ENCODE measurements around the gene STX18. TPM values are rescaled to one million over a fixed set of nuclear protein-coding genes. Genes with fewer than 3 reads are reported as not detected.
"Not testable (repeated sequence)": the region's sequence is repeated elsewhere in the genome, so short reads cannot be mapped to it uniquely, and the experiment has no call there.

The STX18 gene
- total RNA-seq, 1 donor from 2014 or later = 26.4 TPM

DNA sequence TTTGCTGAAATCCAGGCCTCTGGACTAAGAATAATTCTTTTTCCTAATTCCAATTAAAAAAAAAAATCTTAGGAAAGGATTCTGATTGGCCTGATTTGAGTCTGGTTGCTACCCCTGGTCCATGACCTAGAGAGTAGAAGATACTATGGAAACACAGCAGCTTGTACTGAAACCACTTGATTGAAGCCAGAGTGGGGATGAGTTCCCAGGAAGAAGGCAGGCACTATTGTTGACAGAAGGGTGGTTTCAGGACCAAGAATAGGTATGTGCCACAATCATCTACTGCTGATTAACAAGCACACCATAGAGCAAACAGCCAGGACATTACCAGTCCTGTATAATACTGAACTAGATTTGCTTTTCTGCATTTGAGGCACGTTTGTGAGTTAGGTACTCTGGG lies 29.6 kb downstream of the STX18 start:
- DNase-seq (ENCODE audit: extremely low read depth, low read depth, low spot score) = no peak

DNA sequence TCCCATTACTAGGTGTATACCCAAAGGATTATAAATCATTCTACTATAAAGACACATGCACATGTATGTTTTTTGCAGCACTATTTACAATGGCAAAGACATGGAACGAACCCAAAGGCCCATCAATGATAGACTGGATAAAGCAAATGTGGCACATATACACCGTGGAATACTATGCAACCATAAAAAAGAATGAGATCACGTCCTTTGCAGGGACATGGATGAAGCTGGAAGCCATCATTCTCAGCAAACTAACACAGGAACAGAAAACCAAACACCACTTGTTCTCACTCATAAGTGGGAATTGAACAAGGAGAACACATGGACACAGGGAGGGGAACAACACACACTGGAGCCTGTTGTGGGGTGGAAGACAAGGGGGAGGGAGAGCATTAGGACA lies 31.2 kb downstream of the STX18 start:
- DNase-seq (ENCODE audit: extremely low read depth, low read depth, low spot score) = not testable (repeated sequence)

DNA sequence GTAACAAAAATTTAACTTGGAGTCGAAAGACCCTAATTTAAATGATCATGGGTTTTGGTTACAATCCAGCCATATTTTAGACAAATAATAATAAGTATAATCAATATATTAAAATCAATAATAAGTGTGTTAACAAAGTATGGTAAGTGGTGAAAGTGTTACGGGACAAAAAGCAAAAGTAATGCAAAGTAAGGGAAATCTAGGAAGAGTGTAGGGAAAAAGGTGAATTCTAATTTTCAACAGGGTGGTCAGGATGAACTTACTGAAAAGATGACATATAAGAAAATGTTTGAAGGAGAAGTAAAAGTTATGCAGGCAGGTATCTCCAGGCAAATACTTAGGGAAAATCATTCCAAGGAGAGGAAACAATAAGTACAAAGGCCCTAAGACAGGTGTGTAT lies 32.3 kb downstream of the STX18 start:
- no peak for DNase-seq (ENCODE audit: extremely low read depth, low read depth, low spot score)

- DNase-seq (ENCODE audit: extremely low read depth, low read depth, low spot score) = no peak
Measured at GRCh38 chr4:4507923-4508322, 33.9 kb downstream of the STX18 start.

GRCh38 chr4:4507403-4507802 lies 34.4 kb downstream of the STX18 start:
- DNase-seq (ENCODE audit: extremely low read depth, low read depth, low spot score) = no peak

GRCh38 chr4:4506961-4507360 lies 34.9 kb downstream of the STX18 start:
- DNase-seq (ENCODE audit: extremely low read depth, low read depth, low spot score) = no peak

GRCh38 chr4:4505211-4505610 lies 36.6 kb downstream of the STX18 start:
- not testable (repeated sequence) for DNase-seq (ENCODE audit: extremely low read depth, low read depth, low spot score)

DNA sequence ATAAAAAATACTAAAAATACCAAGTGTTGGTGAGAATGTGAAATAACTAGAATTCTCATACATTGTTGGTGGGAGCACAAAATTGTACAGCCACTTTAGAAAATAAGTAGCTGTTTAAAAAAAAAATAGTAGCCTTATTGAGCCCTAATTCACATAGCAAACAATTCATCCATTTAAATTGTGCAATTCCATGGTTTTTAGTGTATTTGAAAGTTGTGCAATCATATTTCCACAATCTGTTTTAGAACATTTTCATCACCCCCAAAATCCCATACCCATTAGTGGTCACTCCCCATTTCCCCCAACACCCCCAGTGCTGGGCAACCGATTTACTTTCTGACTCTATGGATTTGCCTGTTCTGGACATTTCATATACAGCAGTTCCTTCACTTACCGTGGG lies 37.1 kb downstream of the STX18 start:
- no peak for DNase-seq (ENCODE audit: extremely low read depth, low read depth, low spot score)

DNA sequence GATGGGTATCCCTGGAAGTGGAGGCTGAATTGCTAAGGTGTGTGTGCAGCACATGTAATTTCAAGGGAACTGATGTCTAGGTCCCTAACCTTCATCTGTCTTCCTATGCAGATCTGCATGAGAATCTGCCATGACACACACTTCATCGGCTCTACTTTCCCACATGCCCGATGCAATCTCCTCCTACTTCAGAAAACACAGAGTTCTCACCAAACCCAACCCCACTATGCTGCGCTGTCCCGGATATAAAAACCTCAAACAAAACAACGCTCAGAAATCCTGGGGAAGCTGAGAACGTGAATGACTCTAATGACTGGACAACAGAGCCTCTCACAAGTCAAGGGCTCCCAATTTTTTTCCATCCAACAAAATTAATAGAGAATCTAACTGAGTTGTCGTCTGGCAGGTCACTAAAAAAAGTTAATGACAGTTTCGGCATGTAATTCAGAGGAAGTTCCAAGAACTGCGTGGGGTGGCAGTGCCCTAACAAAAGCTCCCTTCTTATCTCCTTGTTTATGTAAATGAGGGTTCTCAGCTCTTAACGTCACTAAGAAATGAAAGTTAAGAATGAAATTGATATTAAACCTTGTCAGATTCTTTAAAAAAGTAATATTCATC lies 39.0 kb downstream of the STX18 start:
- DNase-seq (ENCODE audit: extremely low read depth, low read depth, low spot score) = no peak

- DNase-seq (ENCODE audit: extremely low read depth, low read depth, low spot score) = no peak
Measured at GRCh38 chr4:4501679-4502078, 40.2 kb downstream of the STX18 start.

DNA sequence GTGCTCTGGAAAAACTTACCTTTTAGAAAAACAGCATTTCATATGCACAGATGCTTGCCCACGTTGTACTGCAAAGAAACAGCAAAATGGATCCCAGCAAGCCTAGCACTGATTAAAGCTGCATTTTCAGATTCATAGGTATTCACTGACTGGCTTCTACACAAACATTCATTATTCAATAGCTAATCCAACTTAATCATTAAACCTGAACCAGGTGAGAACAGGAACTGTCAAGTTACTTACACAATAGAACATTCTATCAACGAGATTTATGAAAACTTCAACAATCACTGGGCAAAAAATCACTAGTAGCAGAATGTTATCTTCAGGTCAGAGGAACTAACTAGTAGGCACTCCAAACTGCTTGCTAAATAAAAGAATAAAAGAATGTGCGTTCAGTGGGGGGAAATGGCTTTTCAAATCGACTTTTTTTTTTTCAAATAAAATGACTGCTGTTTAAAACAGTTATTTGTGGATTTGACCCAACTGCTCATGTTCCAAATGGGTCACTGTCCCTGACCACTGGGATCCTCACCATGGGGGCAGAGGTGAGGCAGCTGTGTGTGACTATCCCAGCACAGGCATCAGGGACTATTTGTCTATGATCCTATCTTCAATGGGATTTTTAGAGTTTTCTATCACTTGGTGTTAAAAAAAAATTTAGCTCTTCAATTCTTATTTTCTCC lies 42.3 kb downstream of the STX18 start:
- no peak for DNase-seq (ENCODE audit: extremely low read depth, low read depth, low spot score)

- no peak for DNase-seq (ENCODE audit: extremely low read depth, low read depth, low spot score)
Measured at GRCh38 chr4:4496592-4497372, 45.1 kb downstream of the STX18 start.

GRCh38 chr4:4494882-4495281 lies 47.0 kb downstream of the STX18 start:
- no peak for DNase-seq (ENCODE audit: extremely low read depth, low read depth, low spot score)

DNA sequence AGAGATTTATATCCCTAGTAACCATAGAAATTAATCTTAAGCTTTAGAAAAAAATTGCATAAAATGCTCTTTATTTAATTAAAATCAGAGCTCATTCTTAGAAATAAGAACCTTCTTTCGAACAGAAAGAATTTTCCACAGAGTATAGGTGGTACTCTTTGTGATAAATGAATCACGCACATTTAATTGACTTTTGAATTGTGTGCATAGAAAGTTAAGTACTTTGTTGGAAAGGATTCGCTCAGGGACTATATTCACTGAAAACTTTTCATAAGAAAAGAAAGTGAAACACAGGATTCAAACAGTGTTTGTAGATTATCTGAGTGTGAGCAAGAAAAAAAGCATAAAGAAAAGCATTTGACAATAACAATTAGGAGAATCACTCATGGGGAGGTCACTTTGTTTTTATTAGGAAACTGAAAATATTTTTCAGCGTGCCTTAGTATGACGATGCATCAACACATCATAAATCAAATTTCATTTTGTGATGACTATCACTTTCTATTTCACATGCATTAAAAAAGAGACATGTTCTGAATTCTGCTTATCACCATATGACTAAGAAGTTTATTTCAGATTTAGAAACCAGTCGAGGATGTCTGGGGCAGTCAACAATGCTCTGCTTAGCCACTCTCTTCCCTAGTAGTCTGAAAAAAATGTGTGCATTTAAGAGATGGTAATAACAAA lies 49.5 kb downstream of the STX18 start:
- DNase-seq (ENCODE audit: extremely low read depth, low read depth, low spot score) = no peak

DNA sequence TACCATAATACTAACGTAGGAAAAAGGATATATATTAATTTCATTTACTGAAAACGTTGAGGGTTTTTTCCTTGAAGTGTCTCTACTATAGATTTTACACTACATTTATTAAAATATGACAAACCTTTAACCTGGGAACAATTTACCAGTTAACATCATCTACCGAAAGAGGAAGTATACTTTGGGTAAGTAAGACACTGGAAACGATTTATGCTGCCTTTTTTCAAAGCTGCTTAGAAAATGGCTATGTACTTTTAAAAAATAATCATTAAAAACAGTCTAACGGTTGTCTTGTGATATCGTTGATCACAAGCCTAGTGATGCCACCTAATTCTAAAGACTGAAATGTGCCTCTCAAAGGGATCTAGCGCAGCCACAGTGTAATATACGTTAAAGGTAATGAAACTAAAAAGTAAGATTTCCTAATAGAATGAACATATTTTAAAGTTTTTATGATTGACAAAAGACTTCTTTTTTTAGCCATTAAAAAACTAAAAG lies 50.4 kb downstream of the STX18 start:
- DNase-seq (ENCODE audit: extremely low read depth, low read depth, low spot score) = no peak

- DNase-seq (ENCODE audit: extremely low read depth, low read depth, low spot score) = no peak
Measured at GRCh38 chr4:4490816-4491215, 51.0 kb downstream of the STX18 start.

GRCh38 chr4:4490041-4490440 lies 51.8 kb downstream of the STX18 start:
- no peak for DNase-seq (ENCODE audit: extremely low read depth, low read depth, low spot score)

DNA sequence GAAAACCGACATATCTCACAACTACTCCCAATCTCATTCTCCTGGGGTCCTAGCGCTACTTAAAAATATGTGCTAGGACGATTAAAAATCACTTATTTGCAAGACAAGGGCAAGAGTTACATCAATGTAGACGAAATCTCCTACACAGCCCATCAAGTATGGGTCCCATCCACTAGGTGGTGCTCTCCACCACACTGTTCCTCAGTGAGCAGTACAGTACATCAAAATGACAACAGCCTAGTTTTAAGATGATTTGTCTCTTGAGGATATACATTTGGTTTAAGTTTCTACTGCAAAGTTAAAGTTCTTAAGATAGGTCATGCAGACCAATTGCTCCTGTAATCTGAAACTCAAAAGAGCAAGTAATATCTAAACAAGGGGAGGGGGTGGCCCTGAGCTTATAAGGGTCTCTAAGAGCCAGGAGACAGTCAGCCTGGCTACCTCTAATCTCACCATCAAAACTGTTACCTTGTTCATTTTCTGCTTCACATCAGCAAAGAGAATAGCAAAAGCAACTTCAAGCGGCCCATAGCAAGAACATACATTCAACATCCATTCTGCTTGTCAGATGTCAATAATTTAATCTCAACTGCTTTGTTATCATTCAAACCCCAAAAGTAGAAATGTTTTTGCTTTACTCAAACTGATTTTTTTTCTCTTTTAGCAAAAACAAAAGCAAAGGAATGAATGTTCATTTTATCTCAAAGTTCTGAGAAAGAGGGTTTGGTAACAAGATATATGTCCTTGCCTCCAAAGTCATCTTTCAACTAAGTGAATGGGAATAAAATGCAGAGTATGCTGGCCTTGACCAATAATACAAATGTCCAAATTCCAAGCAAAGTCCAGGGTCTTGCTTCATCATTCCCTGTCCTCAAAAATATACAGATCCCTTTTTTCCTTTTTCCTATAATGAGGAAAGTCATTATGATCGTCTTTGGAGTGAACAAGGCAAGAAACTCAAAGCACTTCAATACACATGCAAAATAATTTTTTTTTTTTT lies 53.1 kb downstream of the STX18 start:
- peak; percentile 60 for DNase-seq (ENCODE audit: extremely low read depth, low read depth, low spot score)

DNA sequence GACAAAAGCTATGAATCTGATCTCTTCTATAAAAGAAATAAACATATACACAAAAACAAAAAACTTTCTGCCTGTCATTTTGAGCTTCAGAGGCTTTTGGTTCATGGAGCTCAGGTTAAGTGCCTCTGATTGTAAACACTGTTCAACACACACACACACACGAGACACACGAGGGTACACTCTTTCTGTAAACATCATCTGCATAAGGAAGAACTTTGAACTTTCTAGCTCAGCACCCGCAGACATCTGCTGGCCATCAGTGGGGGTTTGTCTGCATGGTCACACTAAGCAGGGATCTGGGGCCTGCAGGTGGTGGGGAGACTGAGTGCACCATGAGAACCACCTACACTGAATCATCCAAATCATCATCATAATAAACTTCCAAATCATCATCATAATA lies 54.9 kb downstream of the STX18 start:
- no peak for DNase-seq (ENCODE audit: extremely low read depth, low read depth, low spot score)

DNA sequence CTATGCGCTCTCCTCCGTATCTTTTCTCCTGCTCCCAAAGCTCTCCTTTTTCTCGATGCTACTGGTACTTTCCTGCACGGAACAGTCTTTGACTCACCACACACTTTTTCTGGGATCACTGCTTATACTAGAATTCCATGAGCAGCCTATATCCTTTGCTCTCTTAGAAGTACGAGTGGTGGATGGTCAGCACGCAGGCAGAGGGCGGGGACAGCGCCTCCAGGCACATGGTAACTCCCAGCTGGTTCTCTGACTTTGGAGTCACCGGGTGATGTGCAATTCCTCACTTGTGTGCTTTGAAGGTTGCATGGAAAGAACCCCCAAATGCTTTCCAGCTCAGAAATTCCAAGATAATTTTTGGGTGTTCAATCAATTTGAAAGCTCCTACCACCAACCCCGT lies 56.0 kb downstream of the STX18 start:
- DNase-seq (ENCODE audit: extremely low read depth, low read depth, low spot score) = no peak
